Measurements from ENCODE around the gene RPL36AL. TPM values are rescaled to one million over a fixed set of nuclear protein-coding genes. Genes with fewer than 3 reads are reported as not detected.

Gene RPL36AL
- total and polyA plus RNA-seq, 10 of the 15 experiments (the other 5 are each of a cell fraction or from before 2014, with no cell fraction given) = 222 to 1,379 (median 545) TPM

DNA sequence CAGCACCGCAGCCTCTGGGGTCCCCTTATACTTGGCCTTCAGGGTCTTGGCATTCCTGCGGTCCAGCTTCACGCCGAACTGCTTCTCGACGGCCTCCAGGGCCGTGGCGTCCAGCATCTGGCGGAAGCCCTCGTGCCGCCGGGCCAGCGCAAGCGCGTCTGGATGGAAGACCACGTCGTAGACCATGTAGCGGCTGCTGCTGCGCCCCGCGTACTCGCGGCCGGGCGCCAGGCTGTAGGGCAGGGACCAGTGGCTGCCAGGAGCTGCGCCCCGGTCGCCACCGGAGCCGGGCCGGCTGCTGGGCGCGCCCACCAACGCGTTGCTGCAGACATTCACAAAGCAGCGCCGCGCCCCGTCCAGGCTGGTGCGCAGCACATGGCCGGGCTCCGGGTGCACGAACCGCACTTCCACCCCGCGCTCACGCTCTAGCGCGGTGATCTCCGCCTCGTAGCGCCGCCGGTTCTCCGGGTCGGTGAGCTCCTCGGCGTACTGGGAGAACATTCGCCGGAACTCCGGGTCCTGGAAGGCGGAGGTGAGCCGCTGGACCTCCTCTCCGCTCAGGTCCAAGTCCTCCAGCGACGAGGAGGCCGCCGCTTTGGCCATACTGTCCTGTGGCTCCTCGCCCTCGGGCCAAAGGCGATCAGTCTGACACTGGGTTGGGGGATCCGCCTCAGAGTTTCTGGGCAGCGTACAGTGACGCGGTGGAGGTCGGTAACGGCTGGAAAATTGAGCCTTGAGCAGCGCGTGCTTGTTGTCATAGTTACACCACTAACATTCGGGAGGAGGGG, 14.3 kb upstream of the RPL36AL start, which contains the start of gene DNAAF2 (continued):
- TF ChIP-seq RFX5 (IDR thresholded peaks at IDR 0.05; ENCODE audit: low read depth, low read length) (no peak), SMARCA5 (IDR thresholded peaks at IDR 0.05) (no peak), ZNF24 (IDR thresholded peaks at IDR 0.05) (no peak), MEF2A (IDR thresholded peaks at IDR 0.05; ENCODE audit: insufficient read depth, low read depth, low read length) (no peak), POLR2A (IDR thresholded peaks at IDR 0.05; ENCODE audit: low read depth, low read length) (peak; percentile 20), ATF7 (IDR thresholded peaks at IDR 0.05; ENCODE audit: low read depth) (no peak), TCF12 (IDR thresholded peaks at IDR 0.05; ENCODE audit: low read depth, low read length) (no peak), NFIC (IDR thresholded peaks at IDR 0.05; ENCODE audit: low read depth, low read length) (no peak), FOXK2 (IDR thresholded peaks at IDR 0.05) (no peak), YY1 (IDR thresholded peaks at IDR 0.05; ENCODE audit: low read depth, low read length) (no peak), RAD51 (IDR thresholded peaks at IDR 0.05) (no peak), NFYA (IDR thresholded peaks at IDR 0.05; ENCODE audit: borderline replicate concordance, low read depth, low read length) (no peak)
- TF ChIP-seq, protein P1, sequence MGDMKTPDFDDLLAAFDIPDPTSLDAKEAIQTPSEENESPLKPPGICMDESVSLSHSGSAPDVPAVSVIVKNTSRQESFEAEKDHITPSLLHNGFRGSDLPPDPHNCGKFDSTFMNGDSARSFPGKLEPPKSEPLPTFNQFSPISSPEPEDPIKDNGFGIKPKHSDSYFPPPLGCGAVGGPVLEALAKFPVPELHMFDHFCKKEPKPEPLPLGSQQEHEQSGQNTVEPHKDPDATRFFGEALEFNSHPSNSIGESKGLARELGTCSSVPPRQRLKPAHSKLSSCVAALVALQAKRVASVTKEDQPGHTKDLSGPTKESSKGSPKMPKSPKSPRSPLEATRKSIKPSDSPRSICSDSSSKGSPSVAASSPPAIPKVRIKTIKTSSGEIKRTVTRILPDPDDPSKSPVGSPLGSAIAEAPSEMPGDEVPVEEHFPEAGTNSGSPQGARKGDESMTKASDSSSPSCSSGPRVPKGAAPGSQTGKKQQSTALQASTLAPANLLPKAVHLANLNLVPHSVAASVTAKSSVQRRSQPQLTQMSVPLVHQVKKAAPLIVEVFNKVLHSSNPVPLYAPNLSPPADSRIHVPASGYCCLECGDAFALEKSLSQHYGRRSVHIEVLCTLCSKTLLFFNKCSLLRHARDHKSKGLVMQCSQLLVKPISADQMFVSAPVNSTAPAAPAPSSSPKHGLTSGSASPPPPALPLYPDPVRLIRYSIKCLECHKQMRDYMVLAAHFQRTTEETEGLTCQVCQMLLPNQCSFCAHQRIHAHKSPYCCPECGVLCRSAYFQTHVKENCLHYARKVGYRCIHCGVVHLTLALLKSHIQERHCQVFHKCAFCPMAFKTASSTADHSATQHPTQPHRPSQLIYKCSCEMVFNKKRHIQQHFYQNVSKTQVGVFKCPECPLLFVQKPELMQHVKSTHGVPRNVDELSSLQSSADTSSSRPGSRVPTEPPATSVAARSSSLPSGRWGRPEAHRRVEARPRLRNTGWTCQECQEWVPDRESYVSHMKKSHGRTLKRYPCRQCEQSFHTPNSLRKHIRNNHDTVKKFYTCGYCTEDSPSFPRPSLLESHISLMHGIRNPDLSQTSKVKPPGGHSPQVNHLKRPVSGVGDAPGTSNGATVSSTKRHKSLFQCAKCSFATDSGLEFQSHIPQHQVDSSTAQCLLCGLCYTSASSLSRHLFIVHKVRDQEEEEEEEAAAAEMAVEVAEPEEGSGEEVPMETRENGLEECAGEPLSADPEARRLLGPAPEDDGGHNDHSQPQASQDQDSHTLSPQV (IDR thresholded peaks at IDR 0.05) = no peak
- TF ChIP-seq, protein P2, sequence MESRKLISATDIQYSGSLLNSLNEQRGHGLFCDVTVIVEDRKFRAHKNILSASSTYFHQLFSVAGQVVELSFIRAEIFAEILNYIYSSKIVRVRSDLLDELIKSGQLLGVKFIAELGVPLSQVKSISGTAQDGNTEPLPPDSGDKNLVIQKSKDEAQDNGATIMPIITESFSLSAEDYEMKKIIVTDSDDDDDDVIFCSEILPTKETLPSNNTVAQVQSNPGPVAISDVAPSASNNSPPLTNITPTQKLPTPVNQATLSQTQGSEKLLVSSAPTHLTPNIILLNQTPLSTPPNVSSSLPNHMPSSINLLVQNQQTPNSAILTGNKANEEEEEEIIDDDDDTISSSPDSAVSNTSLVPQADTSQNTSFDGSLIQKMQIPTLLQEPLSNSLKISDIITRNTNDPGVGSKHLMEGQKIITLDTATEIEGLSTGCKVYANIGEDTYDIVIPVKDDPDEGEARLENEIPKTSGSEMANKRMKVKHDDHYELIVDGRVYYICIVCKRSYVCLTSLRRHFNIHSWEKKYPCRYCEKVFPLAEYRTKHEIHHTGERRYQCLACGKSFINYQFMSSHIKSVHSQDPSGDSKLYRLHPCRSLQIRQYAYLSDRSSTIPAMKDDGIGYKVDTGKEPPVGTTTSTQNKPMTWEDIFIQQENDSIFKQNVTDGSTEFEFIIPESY (IDR thresholded peaks at IDR 0.05) = no peak
- TF ChIP-seq, protein P3, sequence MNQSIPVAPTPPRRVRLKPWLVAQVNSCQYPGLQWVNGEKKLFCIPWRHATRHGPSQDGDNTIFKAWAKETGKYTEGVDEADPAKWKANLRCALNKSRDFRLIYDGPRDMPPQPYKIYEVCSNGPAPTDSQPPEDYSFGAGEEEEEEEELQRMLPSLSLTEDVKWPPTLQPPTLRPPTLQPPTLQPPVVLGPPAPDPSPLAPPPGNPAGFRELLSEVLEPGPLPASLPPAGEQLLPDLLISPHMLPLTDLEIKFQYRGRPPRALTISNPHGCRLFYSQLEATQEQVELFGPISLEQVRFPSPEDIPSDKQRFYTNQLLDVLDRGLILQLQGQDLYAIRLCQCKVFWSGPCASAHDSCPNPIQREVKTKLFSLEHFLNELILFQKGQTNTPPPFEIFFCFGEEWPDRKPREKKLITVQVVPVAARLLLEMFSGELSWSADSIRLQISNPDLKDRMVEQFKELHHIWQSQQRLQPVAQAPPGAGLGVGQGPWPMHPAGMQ (IDR thresholded peaks at IDR 0.05; ENCODE audit: borderline replicate concordance) = no peak
- TF ChIP-seq, protein P4, sequence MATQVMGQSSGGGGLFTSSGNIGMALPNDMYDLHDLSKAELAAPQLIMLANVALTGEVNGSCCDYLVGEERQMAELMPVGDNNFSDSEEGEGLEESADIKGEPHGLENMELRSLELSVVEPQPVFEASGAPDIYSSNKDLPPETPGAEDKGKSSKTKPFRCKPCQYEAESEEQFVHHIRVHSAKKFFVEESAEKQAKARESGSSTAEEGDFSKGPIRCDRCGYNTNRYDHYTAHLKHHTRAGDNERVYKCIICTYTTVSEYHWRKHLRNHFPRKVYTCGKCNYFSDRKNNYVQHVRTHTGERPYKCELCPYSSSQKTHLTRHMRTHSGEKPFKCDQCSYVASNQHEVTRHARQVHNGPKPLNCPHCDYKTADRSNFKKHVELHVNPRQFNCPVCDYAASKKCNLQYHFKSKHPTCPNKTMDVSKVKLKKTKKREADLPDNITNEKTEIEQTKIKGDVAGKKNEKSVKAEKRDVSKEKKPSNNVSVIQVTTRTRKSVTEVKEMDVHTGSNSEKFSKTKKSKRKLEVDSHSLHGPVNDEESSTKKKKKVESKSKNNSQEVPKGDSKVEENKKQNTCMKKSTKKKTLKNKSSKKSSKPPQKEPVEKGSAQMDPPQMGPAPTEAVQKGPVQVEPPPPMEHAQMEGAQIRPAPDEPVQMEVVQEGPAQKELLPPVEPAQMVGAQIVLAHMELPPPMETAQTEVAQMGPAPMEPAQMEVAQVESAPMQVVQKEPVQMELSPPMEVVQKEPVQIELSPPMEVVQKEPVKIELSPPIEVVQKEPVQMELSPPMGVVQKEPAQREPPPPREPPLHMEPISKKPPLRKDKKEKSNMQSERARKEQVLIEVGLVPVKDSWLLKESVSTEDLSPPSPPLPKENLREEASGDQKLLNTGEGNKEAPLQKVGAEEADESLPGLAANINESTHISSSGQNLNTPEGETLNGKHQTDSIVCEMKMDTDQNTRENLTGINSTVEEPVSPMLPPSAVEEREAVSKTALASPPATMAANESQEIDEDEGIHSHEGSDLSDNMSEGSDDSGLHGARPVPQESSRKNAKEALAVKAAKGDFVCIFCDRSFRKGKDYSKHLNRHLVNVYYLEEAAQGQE (IDR thresholded peaks at IDR 0.05; ENCODE audit: low read depth, low read length) = no peak
